PFSK-1 (cell line): ENCODE data around the gene TBCE.

Experiments used
- POLR2AphosphoS5 ChIP-seq: IDR thresholded peaks from 2 replicates; pipeline ENCODE4 v1.6.1; 2012; ENCODE audit warnings: low read depth, mild to moderate bottlenecking, control low read depth, low read length, moderate library complexity
- REST ChIP-seq, 2 experiments: IDR thresholded peaks; 2 replicates each; pipeline versions ENCODE4 v1.6.1 to v1.8.0; 2011 to 2012; ENCODE audit warnings: low read depth in 2 of 2, low read length in 2 of 2, control low read depth in 1 of 2, inconsistent platforms in 1 of 2, mild to moderate bottlenecking in 1 of 2, moderate library complexity in 1 of 2; ENCODE audit not compliant: insufficient read depth in 1 of 2
- TAF1 ChIP-seq: IDR thresholded peaks from 2 replicates; pipeline ENCODE4 v1.6.1; 2012; ENCODE audit warnings: low read length, control low read depth, borderline replicate concordance; ENCODE audit not compliant: insufficient read depth

DNA sequence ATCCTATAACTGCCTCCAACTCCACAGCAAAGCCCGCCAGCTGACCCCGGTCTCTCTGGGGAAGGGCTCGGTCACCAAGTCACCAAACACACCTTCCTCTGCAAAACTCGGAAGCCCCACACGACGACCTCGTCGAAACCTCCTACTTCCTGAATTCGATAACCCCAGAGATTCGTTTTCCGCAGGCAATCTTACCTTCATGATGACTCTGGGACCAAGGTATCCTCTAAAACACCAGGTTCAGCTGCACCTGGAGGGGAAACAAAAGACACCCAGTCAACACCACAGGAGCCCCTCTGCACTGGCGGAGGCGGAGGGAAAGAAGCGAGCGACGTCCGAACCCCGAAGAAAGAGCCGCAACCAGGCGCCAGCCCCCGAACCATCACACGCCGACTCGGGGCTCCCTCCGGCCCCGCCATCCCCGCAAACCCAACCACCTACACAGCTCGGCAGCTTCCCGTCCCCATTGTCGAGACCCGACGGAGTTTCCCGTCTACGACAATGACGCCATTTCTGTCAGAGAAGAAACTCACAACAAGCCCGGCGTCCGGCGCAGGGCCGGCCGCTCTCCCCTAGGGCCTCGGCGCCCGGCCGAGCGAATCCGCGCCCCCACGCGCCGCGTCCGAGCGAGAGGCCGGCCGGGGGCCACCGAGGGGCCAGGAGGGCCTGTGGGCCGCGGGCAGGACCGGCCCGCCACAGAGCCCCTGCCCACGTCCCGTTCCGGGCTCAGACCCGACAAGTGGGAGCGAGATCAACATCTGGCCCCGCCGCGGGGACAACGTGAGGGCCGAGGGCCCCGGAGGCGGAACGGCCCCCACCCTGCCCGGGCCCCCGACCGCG is 40.3 kb upstream of the TBCE start:
- TF ChIP-seq POLR2AphosphoS5: no peak
- no peak for TF ChIP-seq TAF1
- no peak for TF ChIP-seq REST (IDR thresholded peaks at IDR 0.05; ENCODE audit: insufficient read depth in 1 of 2, low read depth in 2 of 2, low read length in 2 of 2)
